Activated T-cell treated with anti-CD3 and anti-CD28 coated beads for 4 hours (primary cell): ENCODE results near the gene MYCBPAP.

Experiments
- DNase-seq: peaks from one replicate; pipeline ENCODE4 v3.0.0-alpha.2; 2020

MYCBPAP gene

DNA sequence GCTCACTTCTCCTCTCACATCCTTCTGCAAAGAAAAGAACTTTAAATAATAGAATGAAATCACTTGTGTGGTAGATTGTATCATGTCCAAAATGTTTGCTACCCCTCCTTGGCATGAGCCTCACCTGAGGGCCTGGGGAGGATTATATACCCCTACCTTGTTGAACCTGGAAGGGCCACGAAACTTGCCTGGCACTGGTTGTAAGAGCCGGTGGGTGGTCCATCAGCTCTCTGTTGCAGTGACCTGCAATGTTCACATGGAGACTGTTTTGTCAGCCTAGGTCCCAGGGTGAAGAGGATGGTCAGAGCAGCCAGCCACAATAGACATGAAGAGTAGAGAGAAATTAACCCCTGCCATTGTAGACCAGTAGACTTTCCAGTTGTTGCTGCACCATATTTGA lies 19.4 kb upstream of the MYCBPAP start:
- DNase-seq: no peak

DNA sequence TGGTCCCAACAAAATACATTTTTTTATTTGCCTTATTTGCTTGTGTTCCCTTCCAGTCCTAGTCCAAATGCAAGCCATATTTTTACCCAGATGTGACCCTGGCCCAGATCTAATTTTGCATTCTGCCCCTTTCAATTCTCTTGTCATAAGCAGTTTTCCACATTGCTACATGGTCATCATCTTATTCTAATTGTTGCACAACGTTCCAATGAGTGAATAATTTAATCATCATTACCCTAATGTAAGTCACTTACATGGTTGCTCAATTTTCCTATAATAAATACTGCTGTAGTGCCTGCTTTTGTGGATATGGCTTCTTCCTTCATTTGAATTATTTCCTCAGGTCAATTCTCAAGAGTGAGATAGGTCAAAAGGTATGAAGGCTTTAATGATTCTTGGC lies 16.7 kb upstream of the MYCBPAP start:
- no peak for DNase-seq

DNA sequence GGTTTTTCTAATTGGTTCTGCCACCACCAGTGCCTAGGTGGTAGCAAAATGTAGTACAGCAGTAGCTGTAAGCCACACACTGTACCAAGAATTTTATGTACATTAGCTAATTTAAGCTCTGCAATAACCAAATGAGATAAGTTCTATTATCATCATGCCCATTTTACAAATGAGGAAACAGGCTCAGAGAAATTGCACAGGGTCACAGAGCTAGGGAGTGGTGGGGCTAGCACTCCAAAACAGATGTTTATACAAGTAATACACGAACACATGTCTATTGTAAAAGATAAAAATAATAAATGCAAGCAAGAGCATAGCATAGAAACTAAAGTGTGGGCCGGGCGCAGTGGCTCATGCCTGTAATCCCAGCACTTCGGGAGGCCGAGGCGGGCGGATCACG lies 16.0 kb upstream of the MYCBPAP start:
- DNase-seq: no peak

DNA sequence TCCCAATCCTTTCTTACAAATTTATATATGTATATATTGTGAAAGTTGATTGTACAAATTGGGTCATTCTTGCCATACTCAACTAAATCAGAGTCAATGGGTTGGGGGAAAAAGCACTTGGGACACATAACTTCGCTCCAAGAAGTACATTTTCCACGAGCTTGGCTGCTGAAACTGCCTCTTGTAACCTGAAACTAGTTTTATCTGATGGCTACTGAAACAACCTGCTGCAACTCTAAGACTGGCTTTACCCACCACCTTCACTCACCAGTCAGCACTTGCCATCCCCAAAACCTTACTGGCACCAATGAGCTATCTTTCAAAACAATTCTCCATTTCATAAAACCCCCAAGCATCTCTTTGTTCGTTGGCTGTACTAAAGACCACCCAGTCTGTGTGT lies 14.5 kb upstream of the MYCBPAP start:
- DNase-seq: no peak

DNA sequence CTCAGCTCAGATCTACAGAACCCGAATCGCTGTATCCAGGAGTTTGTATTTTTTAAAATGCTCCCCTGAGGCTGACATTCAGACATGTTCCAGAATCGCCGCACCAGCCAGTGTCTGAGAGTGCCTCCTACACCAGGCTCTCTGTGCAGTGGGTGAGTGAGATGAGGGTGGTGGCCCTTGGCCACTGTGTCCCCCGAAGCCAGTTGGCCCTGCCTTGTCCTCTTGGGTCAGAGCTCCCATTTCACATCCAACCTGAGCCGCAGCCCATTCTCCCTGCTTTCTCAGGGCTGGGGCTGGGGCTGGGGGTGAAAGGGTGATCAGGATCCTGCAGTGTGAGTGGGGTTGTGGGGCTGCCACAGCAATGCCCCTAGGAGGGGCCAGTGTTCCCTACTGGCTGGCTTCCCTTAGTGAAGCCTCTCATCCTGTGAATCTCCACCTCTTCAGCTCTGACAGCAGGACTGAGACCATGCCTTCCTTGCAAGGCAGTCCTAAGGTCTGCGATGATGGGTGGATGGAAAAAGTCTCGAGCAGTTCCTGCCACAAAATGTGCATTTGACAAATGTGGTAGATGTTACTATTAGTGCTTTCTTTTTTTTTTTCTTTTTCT lies 12.9 kb upstream of the MYCBPAP start:
- no peak for DNase-seq

DNA sequence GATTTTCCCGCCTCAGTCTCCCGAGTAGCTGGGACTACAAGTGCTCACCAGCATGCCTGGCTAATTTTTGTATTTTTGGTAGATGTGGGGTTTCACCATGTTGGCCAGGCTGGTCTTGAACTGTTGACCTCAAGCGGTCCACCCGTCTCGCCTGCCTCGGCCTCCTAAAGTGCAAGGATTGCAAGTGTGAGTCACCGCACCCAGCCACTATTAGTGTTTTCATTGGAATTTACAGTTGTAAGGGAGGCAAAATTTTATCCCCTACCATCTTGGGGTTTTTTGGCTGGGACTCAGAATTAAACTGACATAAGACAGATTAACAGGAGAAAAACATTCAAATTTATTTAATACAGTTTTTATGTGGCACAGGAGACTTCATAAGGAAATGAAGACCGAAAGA lies 12.3 kb upstream of the MYCBPAP start:
- no peak for DNase-seq

DNA sequence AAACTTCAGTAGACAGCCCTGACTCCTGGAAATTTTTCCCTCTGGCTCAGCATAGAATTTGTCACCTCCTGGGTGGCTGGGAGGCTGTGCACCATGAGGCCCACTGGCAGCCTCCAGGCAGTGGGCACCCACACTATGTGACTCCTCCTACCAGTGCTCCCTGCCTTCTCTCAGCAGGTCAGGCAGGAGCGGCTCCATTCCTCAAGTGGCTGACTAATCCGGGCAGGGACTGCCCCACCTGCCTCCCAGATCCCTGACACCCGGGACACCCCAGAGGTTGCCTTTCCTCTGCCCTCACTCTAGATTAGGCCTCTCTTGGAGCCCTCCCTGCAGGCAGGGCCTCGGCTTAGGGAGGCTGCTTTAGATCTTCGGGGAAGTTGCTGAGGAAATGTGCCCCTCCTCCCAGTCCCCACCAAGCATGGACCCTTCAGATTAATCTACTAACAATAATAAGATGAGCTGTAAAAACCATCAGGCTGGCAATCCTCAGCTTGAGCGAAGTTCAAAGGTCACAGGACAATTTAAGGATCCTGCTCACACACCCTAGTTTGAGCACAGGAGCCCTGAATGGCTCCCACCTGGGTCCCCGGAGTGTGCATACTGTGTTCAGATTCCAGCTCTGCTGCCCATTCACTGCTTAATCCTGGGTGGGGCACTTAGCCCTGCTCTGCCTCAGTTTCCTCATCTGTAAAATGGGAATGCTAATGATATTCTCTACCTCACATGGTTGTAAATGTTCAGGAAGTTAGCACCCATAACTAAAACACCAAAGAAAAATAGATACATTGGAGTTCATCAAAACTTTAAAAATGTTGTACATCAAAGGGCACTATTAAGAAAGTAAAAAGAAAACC lies 10.0 kb upstream of the MYCBPAP start:
- no peak for DNase-seq

DNA sequence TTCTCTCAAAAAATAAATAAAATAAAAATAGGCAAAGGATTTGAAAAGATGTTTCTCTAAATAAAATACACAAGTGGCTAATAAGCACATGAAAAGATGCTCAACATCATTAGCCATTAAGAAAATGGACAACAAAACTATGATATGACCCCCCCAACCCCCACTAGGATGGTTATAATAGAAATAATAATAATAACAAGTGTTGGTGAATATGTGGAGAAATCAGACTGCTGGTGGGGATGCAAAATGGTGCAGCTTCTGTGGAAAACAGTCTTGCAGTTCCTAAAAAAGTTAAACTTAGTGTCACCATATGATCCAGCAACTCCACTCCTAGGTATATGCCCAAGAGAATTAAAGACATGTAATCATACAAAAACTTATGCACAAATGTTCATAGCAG lies 9.0 kb upstream of the MYCBPAP start:
- DNase-seq: no peak

DNA sequence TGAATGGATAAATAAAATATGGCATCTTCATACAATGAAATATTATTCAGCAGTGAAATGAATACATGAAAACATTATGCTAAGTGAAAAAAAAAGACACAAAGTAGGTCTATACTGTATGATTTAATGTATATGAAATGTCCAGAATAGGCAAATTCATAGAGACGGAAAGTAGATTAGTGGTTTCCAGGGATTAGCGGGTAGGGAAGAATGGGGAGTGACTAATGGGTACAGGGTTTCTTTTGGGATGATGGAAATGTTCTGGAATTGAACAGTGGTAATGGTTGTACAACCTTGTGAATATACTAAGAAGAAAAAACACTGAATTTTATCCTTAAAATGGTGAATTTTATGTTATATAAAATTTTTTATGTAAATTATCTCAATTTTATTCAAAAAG lies 8.5 kb upstream of the MYCBPAP start:
- DNase-seq: no peak

DNA sequence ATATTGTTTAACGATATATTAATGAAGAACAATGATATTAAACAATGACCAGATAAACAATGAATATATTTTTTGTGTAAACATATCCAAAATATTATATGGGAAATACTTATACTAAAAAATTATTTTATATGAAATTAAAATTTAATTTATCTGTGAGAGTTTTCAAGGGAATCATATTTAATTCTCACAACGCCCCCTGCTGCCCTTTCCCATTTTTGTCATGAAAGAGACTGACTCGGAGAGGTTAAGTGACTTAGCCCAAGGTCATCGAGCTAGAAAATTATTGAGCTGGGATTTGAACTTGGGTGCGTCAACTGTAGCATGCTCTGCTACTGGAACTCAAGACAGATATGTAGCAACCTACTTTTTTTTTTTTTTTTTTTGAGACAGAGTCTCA lies 7.2 kb upstream of the MYCBPAP start:
- DNase-seq: no peak

DNA sequence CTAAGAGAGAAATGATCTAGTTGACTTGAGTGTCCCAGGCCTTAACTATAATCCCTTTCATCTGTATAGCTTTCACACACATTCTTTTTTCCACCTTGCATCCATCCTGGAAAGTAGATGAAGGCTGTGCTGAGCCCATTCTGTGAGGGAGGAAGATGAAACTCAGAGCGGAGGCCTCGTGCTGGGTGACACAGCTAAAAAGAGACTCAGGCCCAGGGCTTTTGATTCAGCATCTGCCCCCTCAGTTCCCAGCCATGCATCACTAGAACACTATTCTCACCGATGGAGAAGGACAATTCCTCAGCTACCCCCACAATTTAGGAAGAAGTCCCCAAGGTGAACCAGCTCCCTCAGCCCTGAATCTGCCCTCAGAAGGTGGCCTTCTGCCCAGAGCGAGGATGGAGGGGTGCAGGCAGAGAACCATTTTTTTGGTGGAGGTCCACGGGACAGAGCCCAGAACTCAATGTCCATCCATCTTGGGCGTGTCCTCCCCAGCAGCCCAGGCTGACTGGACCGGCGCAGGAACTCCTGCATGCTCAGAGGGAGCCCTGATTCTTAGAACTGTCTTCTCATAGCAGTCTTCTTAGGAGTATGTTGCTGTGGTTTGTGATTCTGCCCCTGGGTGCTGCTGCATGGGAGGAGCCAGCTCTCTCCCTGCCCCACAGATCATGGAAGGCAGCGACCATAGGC lies 5.8 kb upstream of the MYCBPAP start:
- no peak for DNase-seq

DNA sequence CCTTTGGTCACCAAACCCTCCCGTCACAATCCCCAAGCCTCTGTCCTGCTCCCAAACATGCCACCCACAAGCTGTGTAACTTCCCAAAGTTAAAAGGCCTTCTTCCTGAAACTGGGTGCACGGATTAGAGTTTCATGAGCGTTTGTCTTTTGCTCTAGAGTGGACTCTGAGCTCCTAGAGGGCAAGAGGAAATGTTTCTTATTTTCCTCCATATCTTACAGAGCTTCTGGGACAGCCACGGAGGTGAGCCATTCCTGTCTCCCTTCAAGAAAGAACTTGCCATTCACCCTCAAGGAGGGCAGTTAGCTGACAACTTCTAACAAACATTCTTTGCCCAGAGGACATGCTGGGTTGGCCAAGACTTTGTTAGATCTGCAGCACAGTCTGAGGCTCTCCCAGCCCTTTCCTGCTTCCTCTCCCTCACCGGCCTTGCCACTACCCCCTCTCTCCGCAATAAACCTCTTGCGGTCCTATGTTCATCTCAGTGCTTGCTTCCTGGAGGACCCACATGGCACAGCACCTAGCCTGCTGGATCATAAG lies 2.6 kb upstream of the MYCBPAP start:
- no peak for DNase-seq

DNA sequence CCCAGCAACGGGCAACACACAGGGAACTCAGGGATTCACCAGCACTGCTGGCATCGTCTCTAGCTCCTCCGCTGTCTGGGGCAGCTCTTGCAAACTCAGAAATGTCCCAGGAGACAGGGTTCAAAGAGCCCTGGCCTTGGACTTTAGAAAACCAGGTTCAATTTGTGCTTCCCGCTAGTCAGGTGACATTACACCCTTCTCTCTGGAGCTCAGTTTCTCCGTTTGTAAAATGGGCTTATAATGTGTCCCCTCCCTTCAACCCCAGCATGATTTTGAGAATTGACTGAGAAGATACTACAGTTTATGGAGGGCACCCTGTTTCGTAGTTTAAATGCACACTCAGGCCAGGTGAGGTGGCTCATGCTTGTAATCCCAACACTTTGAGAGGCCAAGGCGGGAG lies 1.9 kb upstream of the MYCBPAP start:
- no peak for DNase-seq

DNA sequence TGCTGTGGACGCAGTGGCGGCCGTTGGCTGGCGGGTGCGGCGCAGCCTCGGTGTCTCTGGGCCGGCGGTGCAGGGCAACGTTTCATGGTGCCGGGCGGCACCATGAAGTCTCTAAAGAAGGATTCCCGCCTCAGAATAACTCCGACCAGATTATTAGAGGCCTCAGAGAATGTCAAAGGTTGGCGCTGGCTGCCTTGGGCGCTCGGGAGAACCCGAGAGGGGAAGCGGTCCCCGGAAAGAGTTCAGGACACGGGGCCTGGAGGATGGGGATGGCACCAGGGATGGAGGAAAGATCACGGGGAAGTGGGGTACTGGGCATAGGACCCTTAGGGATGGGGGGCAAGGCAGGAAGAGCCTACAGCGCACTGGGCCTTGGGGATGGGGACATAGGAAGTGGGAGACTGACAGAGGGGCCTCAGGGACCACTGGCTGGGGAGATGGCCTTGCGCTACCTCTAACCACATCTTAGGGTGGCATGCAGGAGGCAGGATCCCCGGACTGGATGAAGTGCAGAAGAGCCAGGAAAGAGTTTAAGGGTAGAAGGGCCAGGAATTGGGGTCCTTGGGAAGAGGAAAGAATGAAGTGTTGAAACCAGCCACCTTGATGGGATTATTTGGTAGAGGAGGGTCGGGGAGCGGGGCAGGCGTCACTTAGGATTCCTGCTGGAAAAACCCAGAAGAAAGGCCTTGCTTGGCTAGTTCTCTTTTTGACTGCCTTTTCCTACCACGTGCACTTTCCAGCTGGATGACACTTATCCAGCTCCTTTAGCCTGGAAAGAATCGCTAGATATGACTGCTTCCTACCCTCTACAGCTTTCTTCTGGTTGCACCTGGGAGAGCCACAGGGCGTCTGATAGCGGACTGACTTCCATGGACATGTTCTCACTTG lies 578 bp downstream of the MYCBPAP start:
- DNase-seq: no peak

DNA sequence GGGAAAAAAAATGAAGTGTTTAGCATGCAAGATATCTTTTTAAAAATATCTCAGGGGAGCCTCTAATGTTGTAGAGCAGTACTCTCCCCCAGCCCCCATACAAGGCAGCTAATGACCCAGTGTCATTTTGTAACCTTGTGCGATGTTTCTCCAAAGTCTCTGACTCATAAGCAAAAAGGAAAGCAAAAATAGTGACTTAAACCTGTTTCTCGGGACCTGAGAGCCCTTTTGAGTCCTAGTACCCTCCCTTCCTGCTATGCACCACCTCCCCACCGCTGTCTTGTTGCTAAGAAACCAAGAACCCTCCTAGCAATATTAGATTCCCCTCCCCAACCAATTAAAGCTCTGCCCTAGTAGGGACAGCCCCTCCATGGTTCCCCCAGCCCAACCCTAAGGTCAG lies 2.8 kb downstream of the MYCBPAP start:
- no peak for DNase-seq

DNA sequence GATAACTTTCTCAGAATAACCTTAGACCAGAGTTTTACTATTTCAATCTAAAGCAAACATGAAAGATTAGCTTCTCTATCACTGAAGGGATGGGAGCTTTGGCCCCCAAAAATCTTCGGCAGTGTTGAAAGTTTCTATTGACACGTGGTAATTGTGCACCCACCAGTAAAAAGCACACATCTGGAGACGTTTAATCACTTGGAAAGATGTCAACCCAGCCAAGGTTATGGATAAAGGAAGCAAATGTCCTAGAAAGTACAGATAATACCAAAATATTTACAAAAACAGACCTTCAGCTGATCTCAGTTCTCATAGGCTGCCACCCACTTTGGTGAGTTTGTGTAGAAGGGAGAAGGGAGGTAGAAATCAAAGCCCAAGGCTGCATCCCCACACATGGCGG lies 5.3 kb downstream of the MYCBPAP start:
- DNase-seq: no peak

DNA sequence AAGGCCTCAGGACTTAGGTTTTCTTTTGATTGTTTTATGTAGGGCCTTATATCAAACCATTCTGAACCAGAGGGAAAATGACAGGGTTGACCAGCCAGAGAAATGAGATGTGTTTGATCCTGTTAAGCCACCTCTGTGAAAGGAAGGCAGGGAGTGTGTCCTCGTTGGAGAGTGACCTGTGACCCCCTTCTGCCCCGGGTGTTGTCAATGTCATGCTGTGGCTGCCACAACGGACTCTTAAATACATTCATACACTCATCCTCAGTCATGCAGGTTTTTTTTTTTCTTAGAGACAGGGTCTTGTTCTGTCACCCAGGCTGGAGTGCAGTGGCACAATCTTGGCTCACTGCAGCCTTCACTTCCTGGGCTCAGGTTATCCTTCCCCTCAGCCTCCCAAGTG lies 6.1 kb downstream of the MYCBPAP start:
- DNase-seq: no peak

DNA sequence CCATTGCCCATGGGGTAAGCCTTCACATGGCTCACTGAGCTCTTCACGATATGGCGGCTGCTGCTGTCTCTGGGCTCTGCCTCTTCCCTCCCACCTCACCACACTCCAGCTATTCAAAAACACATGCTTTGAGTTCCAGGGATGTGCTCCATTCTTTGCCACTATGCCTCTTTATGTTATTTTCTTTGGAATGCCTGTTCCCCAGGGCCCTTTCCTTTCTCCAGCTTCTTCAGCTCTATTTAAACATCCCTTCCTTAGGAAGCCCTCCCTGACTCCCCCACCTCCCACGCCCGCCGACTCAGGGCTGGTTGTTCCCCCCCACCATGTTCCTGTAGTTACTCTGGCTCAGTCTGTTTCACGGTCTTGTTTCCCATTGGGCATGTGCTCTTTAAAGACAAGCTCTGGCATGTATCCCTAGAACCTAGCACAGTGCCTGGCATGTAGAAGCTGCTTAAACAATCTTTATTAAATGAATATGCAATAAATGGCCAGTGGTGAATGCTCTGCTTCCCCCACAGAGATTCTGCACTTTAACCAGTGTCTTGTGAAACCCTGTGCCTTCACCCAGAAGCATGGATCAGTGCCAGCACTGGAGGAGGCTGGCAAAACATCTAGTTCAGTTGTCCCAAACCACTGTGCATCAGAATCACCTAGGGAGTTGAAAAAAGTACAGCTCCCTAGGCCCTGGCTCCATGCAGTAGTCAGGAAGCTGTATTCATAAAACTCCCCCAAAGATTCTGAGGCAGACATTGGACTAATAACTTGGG lies 6.9 kb downstream of the MYCBPAP start:
- no peak for DNase-seq

DNA sequence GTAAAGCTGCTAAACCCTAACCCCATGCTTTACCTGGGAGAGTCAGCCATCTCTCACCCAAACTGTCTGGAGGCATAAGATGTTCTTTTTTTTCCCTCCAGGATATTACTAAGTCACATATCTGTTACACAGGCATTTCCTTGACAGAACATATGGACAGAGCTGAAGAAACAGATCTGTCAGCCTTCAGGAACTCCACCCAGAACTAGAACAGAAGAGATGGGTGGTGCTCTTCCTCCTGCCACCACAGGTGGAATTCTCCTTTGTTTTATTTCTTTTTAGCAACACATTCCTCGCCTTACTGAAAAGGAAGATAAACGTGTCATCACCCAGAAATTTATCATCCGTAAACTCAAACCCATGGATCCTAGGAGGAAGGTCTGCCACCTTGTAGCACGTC lies 8.8 kb downstream of the MYCBPAP start:
- DNase-seq: no peak

DNA sequence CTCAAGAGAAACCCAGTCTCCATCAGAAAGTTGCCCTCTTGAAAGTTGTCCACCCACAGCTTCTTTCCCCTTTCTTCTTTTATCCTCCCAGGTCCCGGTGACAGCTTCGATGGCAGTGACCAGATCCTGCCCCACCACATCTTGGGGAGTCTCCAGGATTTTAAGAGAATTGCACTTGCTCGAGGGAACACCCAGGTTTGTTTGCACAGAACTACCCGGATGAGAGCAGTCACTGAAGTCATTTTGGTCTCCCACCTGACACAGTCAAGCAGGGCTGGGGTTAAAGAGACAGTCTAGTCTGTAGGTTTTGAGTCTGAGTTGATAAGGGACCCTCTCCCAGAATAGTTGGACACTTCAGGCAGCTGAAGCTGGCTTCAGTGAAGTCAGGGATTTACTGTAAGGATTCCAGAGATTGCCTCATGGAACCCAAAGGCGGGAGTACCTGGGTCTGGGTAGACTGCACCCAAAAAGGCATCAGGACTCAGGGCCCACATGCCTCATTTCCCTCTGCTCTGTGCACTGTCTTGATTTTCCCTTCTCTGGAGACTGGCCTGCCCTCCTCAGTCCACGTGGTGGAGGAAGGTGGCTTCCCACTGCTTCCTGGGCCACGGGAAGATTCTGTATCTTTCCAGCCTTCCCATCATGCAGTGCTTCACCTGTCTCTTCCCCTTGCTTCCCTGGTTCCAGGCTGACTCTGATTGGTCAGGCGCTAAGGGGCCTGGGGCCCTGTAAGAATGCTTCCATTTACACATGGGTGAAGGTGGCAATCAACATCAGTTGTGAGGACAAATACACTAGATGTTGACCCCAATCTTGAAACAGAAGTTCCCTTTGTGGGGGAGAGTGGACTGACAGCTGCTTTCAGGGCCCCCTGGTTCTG lies 9.5 kb downstream of the MYCBPAP start:
- DNase-seq: no peak

DNA sequence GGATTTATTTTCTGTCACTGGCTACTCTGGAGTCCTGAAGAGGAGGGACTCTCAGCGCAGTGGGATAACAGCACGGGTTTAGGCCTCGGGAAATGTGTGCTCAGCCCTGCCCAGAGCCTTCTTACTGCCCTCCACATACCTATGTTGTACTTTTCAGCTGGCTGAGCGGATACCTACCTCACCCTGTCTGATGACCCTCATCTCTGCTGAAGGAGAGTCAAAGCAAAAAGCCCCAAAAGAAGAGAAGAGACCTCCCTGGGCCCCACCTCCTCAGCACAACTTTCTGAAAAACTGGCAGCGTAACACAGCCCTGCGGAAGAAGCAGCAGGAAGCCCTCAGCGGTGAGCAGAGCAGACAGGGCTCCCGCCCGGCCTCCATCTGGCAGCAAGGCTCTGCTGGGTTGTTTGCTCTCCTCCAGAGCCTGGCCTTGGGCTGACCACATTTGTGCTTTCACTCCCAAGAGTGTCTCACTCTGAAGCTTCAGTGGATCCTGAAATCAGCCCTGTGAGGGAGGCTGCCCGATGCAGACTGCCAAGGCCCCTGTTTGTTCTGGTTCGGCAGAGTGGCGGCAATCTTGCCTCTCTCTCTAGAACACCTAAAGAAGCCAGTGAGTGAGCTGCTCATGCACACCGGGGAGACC lies 10.3 kb downstream of the MYCBPAP start:
- no peak for DNase-seq
